ENCODE measurements around the gene XG.

XG gene

GRCh38 chrX:2710041-2710840 lies 41.6 kb upstream of the XG start:
- Histone ChIP-seq H3K9me3 (ENCODE audit: insufficient read depth, low read length) (no peaks in the 10 kb centered on the region), H3K9ac (ENCODE audit: low read length) (no peak overlapping the region), H3K4me3 (ENCODE audit: insufficient read depth, low read length, poor library complexity, severe bottlenecking) (no peak overlapping the region), H3K27ac (ENCODE audit: low read depth, low read length) (no peak overlapping the region), H3K4me2 (ENCODE audit: low read depth, low read length, poor library complexity, severe bottlenecking) (no peak overlapping the region), H3K9me2 (replicated peaks; ENCODE audit: insufficient read depth, low read length) (no peaks in the 10 kb centered on the region), H4K20me1 (ENCODE audit: low read depth, low read length) (no peaks in the 10 kb centered on the region), H3K36me3 (ENCODE audit: low read length) (no peaks in the 10 kb centered on the region), H3K27me3 (ENCODE audit: low read length) (no peaks in the 10 kb centered on the region), H3F3A (ENCODE audit: insufficient read depth) (no peaks in the 10 kb centered on the region), H3K79me2 (ENCODE audit: insufficient read depth, low read length) (no peaks in the 10 kb centered on the region), H2AFZ (ENCODE audit: low read depth, low read length, severe bottlenecking) (no peak overlapping the region)
- no peak for TF ChIP-seq EZH2phosphoT487 (conservative IDR thresholded peaks at IDR 0.05; ENCODE audit: low read length)

GRCh38 chrX:2711441-2711840 lies 40.4 kb upstream of the XG start:
- Histone ChIP-seq H3K9me2 (replicated peaks; ENCODE audit: insufficient read depth, low read length) (no peaks in the 10 kb centered on the region), H2AFZ (ENCODE audit: low read depth, low read length, severe bottlenecking) (no peak overlapping the region), H4K20me1 (ENCODE audit: low read depth, low read length) (no peaks in the 10 kb centered on the region), H3K4me2 (ENCODE audit: low read depth, low read length, poor library complexity, severe bottlenecking) (no peak overlapping the region), H3F3A (ENCODE audit: insufficient read depth) (no peaks in the 10 kb centered on the region), H3K36me3 (ENCODE audit: low read length) (no peaks in the 10 kb centered on the region), H3K4me3 (ENCODE audit: insufficient read depth, low read length, poor library complexity, severe bottlenecking) (no peak overlapping the region), H3K27ac (ENCODE audit: low read depth, low read length) (no peak overlapping the region), H3K9me3 (ENCODE audit: insufficient read depth, low read length) (no peaks in the 10 kb centered on the region), H3K27me3 (ENCODE audit: low read length) (no peaks in the 10 kb centered on the region), H3K79me2 (ENCODE audit: insufficient read depth, low read length) (no peaks in the 10 kb centered on the region), H3K9ac (ENCODE audit: low read length) (no peak overlapping the region)
- TF ChIP-seq CTCF (IDR thresholded peaks at IDR 0.05; ENCODE audit: insufficient read depth, low read length, poor library complexity, severe bottlenecking) (no peak), EZH2phosphoT487 (conservative IDR thresholded peaks at IDR 0.05; ENCODE audit: low read length) (no peak)

GRCh38 chrX:2712428-2712827 lies 39.4 kb upstream of the XG start:
- Histone ChIP-seq H3K36me3 (ENCODE audit: low read length) (no peaks in the 10 kb centered on the region), H3K9me3 (ENCODE audit: insufficient read depth, low read length) (no peaks in the 10 kb centered on the region), H3K4me3 (ENCODE audit: insufficient read depth, low read length, poor library complexity, severe bottlenecking) (no peak overlapping the region), H3K27ac (ENCODE audit: low read depth, low read length) (no peak overlapping the region), H3K9me2 (replicated peaks; ENCODE audit: insufficient read depth, low read length) (no peaks in the 10 kb centered on the region), H4K20me1 (ENCODE audit: low read depth, low read length) (no peaks in the 10 kb centered on the region), H3K9ac (ENCODE audit: low read length) (no peak overlapping the region), H3F3A (ENCODE audit: insufficient read depth) (no peaks in the 10 kb centered on the region), H3K27me3 (ENCODE audit: low read length) (no peaks in the 10 kb centered on the region), H3K79me2 (ENCODE audit: insufficient read depth, low read length) (no peaks in the 10 kb centered on the region), H3K4me2 (ENCODE audit: low read depth, low read length, poor library complexity, severe bottlenecking) (no peak overlapping the region), H2AFZ (ENCODE audit: low read depth, low read length, severe bottlenecking) (no peak overlapping the region)
- no peak for TF ChIP-seq EZH2phosphoT487 (conservative IDR thresholded peaks at IDR 0.05; ENCODE audit: low read length)
- TF ChIP-seq CTCF (IDR thresholded peaks at IDR 0.05; ENCODE audit: insufficient read depth, low read length, poor library complexity, severe bottlenecking): no peak

Data from SU-DHL-6 (cell line).